Measurements from ENCODE around the gene LRRC59. TPM values are rescaled to one million over a fixed set of nuclear protein-coding genes. Genes with fewer than 3 reads are reported as not detected.
"Not testable (repeated sequence)": the region's sequence is repeated elsewhere in the genome, so short reads cannot be mapped to it uniquely, and the experiment has no call there.

Gene LRRC59
- total RNA-seq, 2 experiments from 2014 or later: 45.1 to 51.5 TPM

DNA sequence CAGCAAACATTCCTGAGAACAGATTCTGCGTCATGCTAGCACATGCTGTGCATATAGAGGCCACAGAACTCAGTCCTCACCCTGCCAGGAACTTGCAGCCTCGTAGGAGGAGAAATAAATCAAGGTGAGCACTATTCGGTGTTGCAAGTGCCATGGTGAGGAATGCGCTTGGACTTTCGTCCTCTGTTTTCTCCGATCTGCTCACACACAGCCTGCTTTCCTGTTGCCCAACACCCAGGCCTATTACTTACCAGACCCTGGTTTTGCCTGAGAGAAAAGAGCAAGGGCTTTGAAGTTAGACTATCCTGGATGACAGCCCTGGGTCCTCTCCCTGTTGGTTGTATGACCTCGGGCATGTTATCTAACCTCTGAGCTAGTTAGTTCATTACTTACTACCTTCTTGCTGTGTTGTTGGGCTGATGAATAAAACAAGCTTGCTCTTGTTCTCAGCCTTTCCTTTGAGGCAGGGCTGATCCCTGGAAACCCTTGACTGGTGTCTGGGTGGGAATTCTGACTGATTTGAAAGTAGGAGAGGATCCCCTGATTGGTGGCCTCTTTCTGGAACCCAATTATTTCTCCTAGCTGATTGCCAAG is 31.6 kb upstream of the LRRC59 start:
- intact Hi-C loops (cut with DNase I, micrococcal nuclease): no loop called here
- DNase-seq: no peak
- H3K36me3 Mint-ChIP-seq (ENCODE audit: low read depth): no peaks in the 10 kb centered on the region
- ChIA-PET POLR2A (no interaction called here), CTCF (interaction anchor here (1.4 kb wide), 1 partner anchor 31 kb away, joined by 4 read pairs; the partner anchor contains the start of gene LRRC59)
- no peaks in the 10 kb centered on the region for H3K27me3 ChIP-seq (ENCODE audit: control insufficient read depth in 1 of 2, insufficient read depth in 2 of 2, low read length in 2 of 2)
- H3K4me1 ChIP-seq (ENCODE audit: insufficient read depth, low read length): peaks cover 33% of the 10 kb centered on the region
- no peak overlapping the region for H3K27ac Mint-ChIP-seq
- H3K4me3 ChIP-seq (ENCODE audit: low read length): no peak overlapping the region
- no peaks in the 10 kb centered on the region for H3K9me3 ChIP-seq (ENCODE audit: control insufficient read depth in 1 of 2, insufficient read depth in 1 of 2, low read length in 2 of 2)
- H3K27ac ChIP-seq (ENCODE audit: low read depth in 1 of 2, low read length in 2 of 2): no peak overlapping the region
- no peaks in the 10 kb centered on the region for H3K27me3 Mint-ChIP-seq
- H3K4me3 Mint-ChIP-seq: peak overlapping the region; percentile 20
- ATAC-seq (ENCODE audit: poor library complexity): no peak
- H3K9me3 Mint-ChIP-seq: no peaks in the 10 kb centered on the region
- no peaks in the 10 kb centered on the region for H3K36me3 ChIP-seq (ENCODE audit: insufficient read depth, low read length)
- H3K4me1 Mint-ChIP-seq (ENCODE audit: low read depth): peaks cover 26% of the 10 kb centered on the region
- no peak for TF ChIP-seq CTCF (IDR thresholded peaks at IDR 0.05)

GRCh38 chr17:50428126-50428525 is 30.8 kb upstream of the LRRC59 start:
- Mint-ChIP-seq H3K4me1 (ENCODE audit: low read depth) (peaks cover 26% of the 10 kb centered on the region), H3K4me3 (peak overlapping the region; percentile 82)
- H3K36me3 ChIP-seq (ENCODE audit: insufficient read depth, low read length); POLR2A ChIA-PET; H3K27ac ChIP-seq (ENCODE audit: low read depth in 1 of 2, low read length in 2 of 2); H3K27me3 Mint-ChIP-seq; intact Hi-C loops (cut with DNase I, micrococcal nuclease); H3K9me3 ChIP-seq (ENCODE audit: control insufficient read depth in 1 of 2, insufficient read depth in 1 of 2, low read length in 2 of 2); ATAC-seq (ENCODE audit: poor library complexity); H3K27me3 ChIP-seq (ENCODE audit: control insufficient read depth in 1 of 2, insufficient read depth in 2 of 2, low read length in 2 of 2); DNase-seq; H3K9me3 Mint-ChIP-seq; H3K27ac Mint-ChIP-seq; H3K4me3 ChIP-seq (ENCODE audit: low read length); H3K36me3 Mint-ChIP-seq (ENCODE audit: low read depth): not testable (repeated sequence)
- CTCF ChIA-PET: interaction anchor here (2.0 kb wide), 1 partner anchor 30 kb away, joined by 14 read pairs; the partner anchor contains the start of gene LRRC59
- H3K4me1 ChIP-seq (ENCODE audit: insufficient read depth, low read length): peaks cover 32% of the 10 kb centered on the region

DNA sequence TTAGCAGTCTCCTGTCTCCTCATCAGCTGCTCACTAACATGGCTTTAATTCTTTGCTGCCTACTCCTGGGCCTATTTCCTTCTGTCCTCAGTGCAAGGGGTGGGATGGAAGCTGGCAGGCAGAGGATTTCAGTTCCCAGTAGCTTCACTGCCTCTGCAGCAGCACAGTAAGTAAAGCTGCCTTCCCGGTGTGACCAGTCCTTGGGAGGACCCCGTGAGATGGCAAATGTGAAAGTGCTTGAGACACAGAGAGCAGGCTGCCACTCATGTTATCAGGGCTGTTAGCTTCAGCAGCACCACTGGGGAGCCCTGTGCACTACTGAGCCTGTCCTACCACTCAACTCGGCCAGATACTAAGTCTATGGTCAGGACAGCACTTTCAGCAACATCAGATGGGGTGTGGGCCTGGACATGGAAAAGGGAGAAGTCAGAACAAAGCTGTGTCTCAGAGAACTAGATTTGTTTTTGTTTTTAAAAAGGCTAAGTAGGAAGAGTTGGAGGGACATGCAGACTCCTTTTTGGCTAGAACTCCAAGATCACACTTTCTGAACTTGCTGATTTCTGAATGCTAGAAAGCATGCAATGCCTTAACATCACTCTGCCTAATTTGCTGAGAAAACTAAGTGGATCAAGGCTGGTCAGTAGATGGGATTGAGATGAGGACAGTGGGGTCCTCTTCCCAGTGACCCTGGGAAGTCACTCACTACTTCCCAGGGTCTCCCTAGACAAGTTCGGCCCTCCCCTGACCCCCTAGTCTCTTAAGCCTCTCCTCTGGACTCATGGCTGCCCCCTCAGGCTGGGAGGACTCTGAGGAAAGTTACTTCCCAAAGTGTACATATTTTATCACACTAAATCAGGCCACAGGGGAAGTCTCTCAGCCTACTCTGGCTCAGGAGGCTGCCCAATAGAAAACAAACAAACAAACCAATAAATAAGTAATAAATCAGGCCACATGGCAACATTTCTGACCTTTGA is 29.8 kb upstream of the LRRC59 start:
- Histone ChIP-seq H3K27ac (ENCODE audit: low read depth in 1 of 2, low read length in 2 of 2) (peak overlapping the region; percentile 51 to 63), H3K27me3 (ENCODE audit: control insufficient read depth in 1 of 2, insufficient read depth in 2 of 2, low read length in 2 of 2) (no peaks in the 10 kb centered on the region), H3K36me3 (ENCODE audit: insufficient read depth, low read length) (no peaks in the 10 kb centered on the region), H3K9me3 (ENCODE audit: control insufficient read depth in 1 of 2, insufficient read depth in 1 of 2, low read length in 2 of 2) (no peaks in the 10 kb centered on the region), H3K4me1 (ENCODE audit: insufficient read depth, low read length) (peaks cover 32% of the 10 kb centered on the region), H3K4me3 (ENCODE audit: low read length) (peak overlapping the region; percentile 79)
- ATAC-seq (ENCODE audit: poor library complexity) (peak; percentile 13), DNase-seq (peak in 7 of 14 experiments; percentile 2 to 41 (median 28))
- CTCF ChIA-PET: interaction anchor here (2.0 kb wide), 1 partner anchor 29 kb away, joined by 14 read pairs; the partner anchor contains the start of gene LRRC59
- H3K4me1 Mint-ChIP-seq (ENCODE audit: low read depth): peaks cover 34% of the 10 kb centered on the region
- no peaks in the 10 kb centered on the region for H3K36me3 Mint-ChIP-seq (ENCODE audit: low read depth)
- H3K27me3 Mint-ChIP-seq: no peaks in the 10 kb centered on the region
- POLR2A ChIA-PET: interaction anchor here (0.8 to 3.0 kb wide), 5 partner anchors 30 to 81 kb away, joined by 3 to 21 read pairs (median 5); partner anchors contain the start of genes LRRC59, RSAD1 and XYLT2
- intact Hi-C loops (cut with DNase I, micrococcal nuclease): loop anchor here in 1 of 2 experiments (2.0 kb wide), 1 partner anchor 52 kb away; the partner anchor contains the start of gene RSAD1
- TF ChIP-seq CTCF (IDR thresholded peaks at IDR 0.05): no peak
- H3K27ac Mint-ChIP-seq: peak overlapping the region; percentile 62
- no peaks in the 10 kb centered on the region for H3K9me3 Mint-ChIP-seq
- H3K4me3 Mint-ChIP-seq: peak overlapping the region; percentile 82
